ENCODE results near the gene GADL1. TPM values are rescaled to one million over a fixed set of nuclear protein-coding genes. Genes with fewer than 3 reads are reported as not detected.

GADL1 gene
- total RNA-seq, 1 experiment from 2014 or later: not detected

- TF ChIP-seq RAD21 (IDR thresholded peaks at IDR 0.05; ENCODE audit: low read depth) (no peak), EGR1 (IDR thresholded peaks at IDR 0.05; ENCODE audit: low read depth) (no peak), JUND (IDR thresholded peaks at IDR 0.05) (no peak), ZFX (IDR thresholded peaks at IDR 0.05) (no peak), POLR2AphosphoS5 (IDR thresholded peaks at IDR 0.05; ENCODE audit: low read depth, low read length) (no peak)
Measured at GRCh38 chr3:30776186-30776815, 118.2 kb downstream of the GADL1 start (continued).

GRCh38 chr3:30775040-30775439 lies 119.4 kb downstream of the GADL1 start:
- Histone ChIP-seq H3K36me3 (ENCODE audit: control insufficient read depth in 1 of 2, insufficient read depth in 2 of 2, low read length in 2 of 2) (no peaks in the 10 kb centered on the region), H3K79me2 (ENCODE audit: insufficient read depth, low read length) (no peaks in the 10 kb centered on the region), H3K27me3 (ENCODE audit: insufficient read depth, low read length) (no peaks in the 10 kb centered on the region), H3K4me3 (replicated peaks in 1 of 2; ENCODE audit: low read depth in 1 of 2, low read length in 2 of 2) (no peak overlapping the region), H2AFZ (ENCODE audit: low read depth, low read length, poor library complexity, severe bottlenecking) (no peak overlapping the region), H3K9ac (ENCODE audit: low read length) (no peak overlapping the region), H3K9me3 (ENCODE audit: control insufficient read depth in 1 of 2, insufficient read depth in 1 of 2, low read depth in 1 of 2, low read length in 2 of 2) (no peaks in the 10 kb centered on the region), H3K27ac (ENCODE audit: low read depth, low read length) (no peak overlapping the region), H3K4me1 (ENCODE audit: control insufficient read depth in 1 of 2, insufficient read depth in 2 of 2, low read length in 2 of 2) (peaks cover 6 to 12% of the 10 kb centered on the region in 2 experiments; a peak in 3 of 4 replicates), H3K4me2 (ENCODE audit: low read length) (no peak overlapping the region), H3K9me2 (ENCODE audit: insufficient read depth) (no peaks in the 10 kb centered on the region), H4K20me1 (ENCODE audit: insufficient read depth) (no peaks in the 10 kb centered on the region)
- ChIA-PET RAD21 (ENCODE audit: low non-redundant PET in 1 of 2, low total read pairs in 2 of 2, uncharacterized antibody in 2 of 2, unreplicated experiment in 2 of 2) (no interaction called here), CTCF (no interaction called here), POLR2A (no interaction called here)
- BruUV-seq (replicated peaks): no TSS peak
- TF ChIP-seq CBX3 (IDR thresholded peaks at IDR 0.05; ENCODE audit: low read depth) (no peak), SRF (IDR thresholded peaks at IDR 0.05; ENCODE audit: low read depth) (no peak), TCF7L2 (IDR thresholded peaks at IDR 0.05; ENCODE audit: borderline replicate concordance, extremely low read depth, insufficient read depth, insufficient read length) (no peak)
- no peak for DNase-seq (ENCODE audit: low read depth, low spot score)
- ATAC-seq: no peak
- intact Hi-C loops (cut with micrococcal nuclease): no loop called here

- Histone ChIP-seq H3K9ac (ENCODE audit: low read length) (no peak overlapping the region), H3K4me3 (replicated peaks in 1 of 2; ENCODE audit: low read depth in 1 of 2, low read length in 2 of 2) (no peak overlapping the region), H3K36me3 (ENCODE audit: control insufficient read depth in 1 of 2, insufficient read depth in 2 of 2, low read length in 2 of 2) (no peaks in the 10 kb centered on the region), H3K79me2 (ENCODE audit: insufficient read depth, low read length) (no peaks in the 10 kb centered on the region), H3K9me2 (ENCODE audit: insufficient read depth) (no peaks in the 10 kb centered on the region), H2AFZ (ENCODE audit: low read depth, low read length, poor library complexity, severe bottlenecking) (no peak overlapping the region), H3K27me3 (ENCODE audit: insufficient read depth, low read length) (no peaks in the 10 kb centered on the region), H3K9me3 (ENCODE audit: control insufficient read depth in 1 of 2, insufficient read depth in 1 of 2, low read depth in 1 of 2, low read length in 2 of 2) (no peaks in the 10 kb centered on the region), H3K4me2 (ENCODE audit: low read length) (no peak overlapping the region), H3K4me1 (ENCODE audit: control insufficient read depth in 1 of 2, insufficient read depth in 2 of 2, low read length in 2 of 2) (peaks cover 6 to 13% of the 10 kb centered on the region in 2 experiments; a peak in 3 of 4 replicates), H4K20me1 (ENCODE audit: insufficient read depth) (no peaks in the 10 kb centered on the region), H3K27ac (ENCODE audit: low read depth, low read length) (no peak overlapping the region)
- intact Hi-C loops (cut with micrococcal nuclease): no loop called here
- ChIA-PET CTCF (no interaction called here), POLR2A (no interaction called here), RAD21 (ENCODE audit: low non-redundant PET in 1 of 2, low total read pairs in 2 of 2, uncharacterized antibody in 2 of 2, unreplicated experiment in 2 of 2) (no interaction called here)
- no peak for DNase-seq (ENCODE audit: low read depth, low spot score)
- no peak for ATAC-seq
- no TSS peak for BruUV-seq (replicated peaks)
- TF ChIP-seq JUND (IDR thresholded peaks at IDR 0.05) (no peak), EZH2phosphoT487 (IDR thresholded peaks at IDR 0.05; ENCODE audit: borderline replicate concordance) (no peak), EGR1 (IDR thresholded peaks at IDR 0.05; ENCODE audit: low read depth) (no peak), RAD21 (IDR thresholded peaks at IDR 0.05; ENCODE audit: low read depth) (no peak), REST (IDR thresholded peaks at IDR 0.05; ENCODE audit: low read depth) (no peak), ZBTB33 (IDR thresholded peaks at IDR 0.05; ENCODE audit: extremely low read depth, insufficient replicate concordance, low read length) (no peak), ATF3 (IDR thresholded peaks at IDR 0.05) (no peak), ELF1 (IDR thresholded peaks at IDR 0.05; ENCODE audit: borderline replicate concordance, low read depth) (no peak)
Measured at GRCh38 chr3:30774062-30774461, 120.4 kb downstream of the GADL1 start.
